ENCODE results near the gene KCNT1.

DNA sequence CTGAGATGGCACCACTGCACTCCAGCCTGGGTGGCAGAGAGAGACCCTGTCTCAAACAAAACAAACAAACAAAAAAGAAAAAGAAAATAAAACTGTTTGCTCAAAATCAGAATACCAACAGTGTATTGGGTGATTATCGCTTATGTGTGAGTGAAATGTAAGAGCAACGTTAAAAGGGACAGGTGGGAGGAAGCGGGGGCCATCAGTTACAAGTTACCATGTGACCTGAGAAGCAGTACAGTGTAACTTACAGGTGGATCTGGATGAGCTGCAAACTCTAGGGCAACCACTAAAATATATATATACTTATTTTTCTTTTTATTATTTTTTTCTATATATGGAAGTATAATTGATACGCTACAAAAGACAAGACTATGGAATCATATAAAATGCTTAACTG is 93.4 kb downstream of the KCNT1 start:
- TF ChIP-seq POLR2A (IDR thresholded peaks at IDR 0.05; ENCODE audit: low read depth, low read length) (no peak), POLR2AphosphoS5 (IDR thresholded peaks at IDR 0.05; ENCODE audit: insufficient read depth, low read depth, low read length) (no peak), MAX (IDR thresholded peaks at IDR 0.05; ENCODE audit: insufficient read depth, insufficient read length) (no peak), JUN (IDR thresholded peaks at IDR 0.05; ENCODE audit: borderline replicate concordance, insufficient read depth, insufficient read length, low read depth) (no peak), EZH2 (IDR thresholded peaks at IDR 0.05; ENCODE audit: borderline replicate concordance, low read depth, low read length, severe bottlenecking) (no peak), FOS (IDR thresholded peaks at IDR 0.05; ENCODE audit: borderline replicate concordance, insufficient read depth, low read length) (no peak), GATA2 (IDR thresholded peaks at IDR 0.05; ENCODE audit: insufficient read depth, insufficient read length, low read depth, low read length) (no peak), MYC (IDR thresholded peaks at IDR 0.05; ENCODE audit: low read depth, low read length) (no peak)
- TF ChIP-seq, protein P1, sequence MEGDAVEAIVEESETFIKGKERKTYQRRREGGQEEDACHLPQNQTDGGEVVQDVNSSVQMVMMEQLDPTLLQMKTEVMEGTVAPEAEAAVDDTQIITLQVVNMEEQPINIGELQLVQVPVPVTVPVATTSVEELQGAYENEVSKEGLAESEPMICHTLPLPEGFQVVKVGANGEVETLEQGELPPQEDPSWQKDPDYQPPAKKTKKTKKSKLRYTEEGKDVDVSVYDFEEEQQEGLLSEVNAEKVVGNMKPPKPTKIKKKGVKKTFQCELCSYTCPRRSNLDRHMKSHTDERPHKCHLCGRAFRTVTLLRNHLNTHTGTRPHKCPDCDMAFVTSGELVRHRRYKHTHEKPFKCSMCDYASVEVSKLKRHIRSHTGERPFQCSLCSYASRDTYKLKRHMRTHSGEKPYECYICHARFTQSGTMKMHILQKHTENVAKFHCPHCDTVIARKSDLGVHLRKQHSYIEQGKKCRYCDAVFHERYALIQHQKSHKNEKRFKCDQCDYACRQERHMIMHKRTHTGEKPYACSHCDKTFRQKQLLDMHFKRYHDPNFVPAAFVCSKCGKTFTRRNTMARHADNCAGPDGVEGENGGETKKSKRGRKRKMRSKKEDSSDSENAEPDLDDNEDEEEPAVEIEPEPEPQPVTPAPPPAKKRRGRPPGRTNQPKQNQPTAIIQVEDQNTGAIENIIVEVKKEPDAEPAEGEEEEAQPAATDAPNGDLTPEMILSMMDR (IDR thresholded peaks at IDR 0.05; ENCODE audit: extremely low read depth in 1 of 2, insufficient read depth in 1 of 2, low read depth in 1 of 2, low read length in 2 of 2): no peak
